ENCODE measurements around the gene ZNF280A.

Gene ZNF280A

DNA sequence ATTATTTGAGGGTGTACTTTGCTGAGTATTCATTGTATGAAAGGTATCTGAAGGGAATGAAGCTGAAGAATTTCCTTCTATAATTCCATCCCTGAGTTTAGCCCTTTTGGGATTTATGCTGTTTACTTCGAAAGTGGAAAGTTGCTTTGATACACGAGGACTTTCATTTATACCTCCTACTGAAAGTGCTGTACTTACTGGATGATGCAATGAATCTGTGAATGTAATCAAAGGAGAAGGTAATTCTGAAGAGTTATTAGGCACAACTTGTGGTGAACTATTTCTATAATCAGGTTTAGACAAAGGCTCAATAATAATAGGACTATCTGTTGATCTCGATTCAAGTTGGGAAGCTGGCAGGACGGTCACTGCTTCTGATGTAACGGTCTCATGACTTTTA, 31.3 kb downstream of the ZNF280A start:
- TF ChIP-seq, protein P1, sequence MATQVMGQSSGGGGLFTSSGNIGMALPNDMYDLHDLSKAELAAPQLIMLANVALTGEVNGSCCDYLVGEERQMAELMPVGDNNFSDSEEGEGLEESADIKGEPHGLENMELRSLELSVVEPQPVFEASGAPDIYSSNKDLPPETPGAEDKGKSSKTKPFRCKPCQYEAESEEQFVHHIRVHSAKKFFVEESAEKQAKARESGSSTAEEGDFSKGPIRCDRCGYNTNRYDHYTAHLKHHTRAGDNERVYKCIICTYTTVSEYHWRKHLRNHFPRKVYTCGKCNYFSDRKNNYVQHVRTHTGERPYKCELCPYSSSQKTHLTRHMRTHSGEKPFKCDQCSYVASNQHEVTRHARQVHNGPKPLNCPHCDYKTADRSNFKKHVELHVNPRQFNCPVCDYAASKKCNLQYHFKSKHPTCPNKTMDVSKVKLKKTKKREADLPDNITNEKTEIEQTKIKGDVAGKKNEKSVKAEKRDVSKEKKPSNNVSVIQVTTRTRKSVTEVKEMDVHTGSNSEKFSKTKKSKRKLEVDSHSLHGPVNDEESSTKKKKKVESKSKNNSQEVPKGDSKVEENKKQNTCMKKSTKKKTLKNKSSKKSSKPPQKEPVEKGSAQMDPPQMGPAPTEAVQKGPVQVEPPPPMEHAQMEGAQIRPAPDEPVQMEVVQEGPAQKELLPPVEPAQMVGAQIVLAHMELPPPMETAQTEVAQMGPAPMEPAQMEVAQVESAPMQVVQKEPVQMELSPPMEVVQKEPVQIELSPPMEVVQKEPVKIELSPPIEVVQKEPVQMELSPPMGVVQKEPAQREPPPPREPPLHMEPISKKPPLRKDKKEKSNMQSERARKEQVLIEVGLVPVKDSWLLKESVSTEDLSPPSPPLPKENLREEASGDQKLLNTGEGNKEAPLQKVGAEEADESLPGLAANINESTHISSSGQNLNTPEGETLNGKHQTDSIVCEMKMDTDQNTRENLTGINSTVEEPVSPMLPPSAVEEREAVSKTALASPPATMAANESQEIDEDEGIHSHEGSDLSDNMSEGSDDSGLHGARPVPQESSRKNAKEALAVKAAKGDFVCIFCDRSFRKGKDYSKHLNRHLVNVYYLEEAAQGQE (IDR thresholded peaks at IDR 0.05; ENCODE audit: low read depth) = no peak
- TF ChIP-seq FOXM1 (IDR thresholded peaks at IDR 0.05; ENCODE audit: borderline replicate concordance, low read depth) = no peak
- TF ChIP-seq CEBPB (IDR thresholded peaks at IDR 0.05) = no peak
- TF ChIP-seq EGR1 (IDR thresholded peaks at IDR 0.05) = no peak
- no peak for TF ChIP-seq YY1 (IDR thresholded peaks at IDR 0.05; ENCODE audit: low read depth)
- TF ChIP-seq CREB1 (IDR thresholded peaks at IDR 0.05; ENCODE audit: low read depth) = no peak
- TF ChIP-seq TCF12 (IDR thresholded peaks at IDR 0.05; ENCODE audit: low read depth) = no peak
- no peak for TF ChIP-seq TEAD4 (IDR thresholded peaks at IDR 0.05)
- no peak for TF ChIP-seq NFIC (IDR thresholded peaks at IDR 0.05)
- no peak for TF ChIP-seq ZBTB7A (IDR thresholded peaks at IDR 0.05; ENCODE audit: low read depth)
- TF ChIP-seq, protein P2, sequence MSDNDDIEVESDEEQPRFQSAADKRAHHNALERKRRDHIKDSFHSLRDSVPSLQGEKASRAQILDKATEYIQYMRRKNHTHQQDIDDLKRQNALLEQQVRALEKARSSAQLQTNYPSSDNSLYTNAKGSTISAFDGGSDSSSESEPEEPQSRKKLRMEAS (IDR thresholded peaks at IDR 0.05) = no peak
- TF ChIP-seq EP300 (IDR thresholded peaks at IDR 0.05; ENCODE audit: borderline replicate concordance) = no peak
- TF ChIP-seq, protein P3, sequence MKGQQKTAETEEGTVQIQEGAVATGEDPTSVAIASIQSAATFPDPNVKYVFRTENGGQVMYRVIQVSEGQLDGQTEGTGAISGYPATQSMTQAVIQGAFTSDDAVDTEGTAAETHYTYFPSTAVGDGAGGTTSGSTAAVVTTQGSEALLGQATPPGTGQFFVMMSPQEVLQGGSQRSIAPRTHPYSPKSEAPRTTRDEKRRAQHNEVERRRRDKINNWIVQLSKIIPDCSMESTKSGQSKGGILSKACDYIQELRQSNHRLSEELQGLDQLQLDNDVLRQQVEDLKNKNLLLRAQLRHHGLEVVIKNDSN (IDR thresholded peaks at IDR 0.05) = no peak
- no peak for TF ChIP-seq RAD21 (IDR thresholded peaks at IDR 0.05; ENCODE audit: low read depth)
- no peak for TF ChIP-seq TAF1 (IDR thresholded peaks at IDR 0.05; ENCODE audit: low read depth)

DNA sequence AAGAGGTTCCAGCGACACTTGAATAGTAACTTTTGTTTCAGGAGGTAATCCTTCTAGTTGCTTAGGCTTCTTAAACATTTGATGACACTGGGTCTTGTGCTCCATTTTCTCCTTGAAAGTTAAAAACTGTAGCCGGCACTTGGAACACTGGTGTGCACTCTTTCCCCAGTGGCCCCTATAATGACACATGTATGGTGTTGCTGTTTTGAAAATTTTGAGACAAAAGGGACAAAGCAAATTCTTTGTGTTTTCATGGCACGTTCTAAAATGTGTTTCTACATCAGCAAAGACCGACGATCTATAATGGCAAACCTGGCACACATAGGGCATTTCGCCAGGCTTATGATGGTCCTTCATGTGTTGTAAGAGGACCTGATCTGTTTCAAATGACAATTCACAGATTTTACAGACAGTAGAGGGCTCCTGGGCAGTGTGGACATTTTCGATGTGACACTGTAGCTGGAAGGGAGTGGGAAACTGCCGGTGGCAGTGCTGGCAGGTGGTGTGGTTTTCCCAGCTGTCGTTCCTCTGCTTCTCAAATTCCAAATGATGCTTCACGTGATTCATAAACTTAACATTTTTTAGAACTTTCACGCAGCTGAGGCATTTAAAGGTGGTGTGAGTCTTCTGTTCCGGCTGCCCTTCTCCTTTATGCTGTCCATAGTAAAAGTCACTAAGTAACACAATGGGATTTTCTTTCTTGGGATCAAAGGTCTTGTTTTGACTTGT, 32.0 kb downstream of the ZNF280A start:
- TF ChIP-seq EP300 (IDR thresholded peaks at IDR 0.05; ENCODE audit: borderline replicate concordance) (no peak), FOXM1 (IDR thresholded peaks at IDR 0.05; ENCODE audit: borderline replicate concordance, low read depth) (no peak), CEBPB (IDR thresholded peaks at IDR 0.05) (no peak), YY1 (IDR thresholded peaks at IDR 0.05; ENCODE audit: low read depth) (no peak), ZBTB7A (IDR thresholded peaks at IDR 0.05; ENCODE audit: low read depth) (no peak), CREB1 (IDR thresholded peaks at IDR 0.05; ENCODE audit: low read depth) (no peak), EGR1 (IDR thresholded peaks at IDR 0.05) (no peak), RAD21 (IDR thresholded peaks at IDR 0.05; ENCODE audit: low read depth) (no peak), NFIC (IDR thresholded peaks at IDR 0.05) (no peak), TAF1 (IDR thresholded peaks at IDR 0.05; ENCODE audit: low read depth) (no peak), TEAD4 (IDR thresholded peaks at IDR 0.05) (no peak)
- TF ChIP-seq, protein P1 (IDR thresholded peaks at IDR 0.05; ENCODE audit: low read depth) = no peak
- TF ChIP-seq, protein P3 (IDR thresholded peaks at IDR 0.05) = no peak
- TF ChIP-seq, protein P2 (IDR thresholded peaks at IDR 0.05) = no peak

DNA sequence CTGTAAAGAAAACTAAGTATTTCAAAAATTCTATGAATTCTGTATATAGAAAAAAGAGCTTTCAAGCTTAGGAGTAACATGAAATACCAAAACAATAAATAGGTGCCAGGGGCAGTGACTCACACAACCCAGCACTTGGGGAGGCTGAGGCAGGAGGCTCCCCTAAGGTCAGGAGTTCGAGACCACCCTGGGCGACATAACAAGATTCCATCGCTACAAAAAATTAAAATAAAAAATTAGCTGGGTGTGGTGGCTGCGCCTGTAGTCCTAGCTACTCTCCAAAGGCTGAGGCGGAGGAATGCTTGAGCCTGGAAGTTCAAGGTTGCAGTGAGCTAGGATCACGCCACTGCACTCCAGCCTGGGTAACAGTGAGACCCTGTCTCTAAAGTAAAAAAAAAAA, 33.0 kb downstream of the ZNF280A start:
- no peak for TF ChIP-seq TCF12 (IDR thresholded peaks at IDR 0.05; ENCODE audit: low read depth)
- no peak for TF ChIP-seq YY1 (IDR thresholded peaks at IDR 0.05; ENCODE audit: low read depth)

DNA sequence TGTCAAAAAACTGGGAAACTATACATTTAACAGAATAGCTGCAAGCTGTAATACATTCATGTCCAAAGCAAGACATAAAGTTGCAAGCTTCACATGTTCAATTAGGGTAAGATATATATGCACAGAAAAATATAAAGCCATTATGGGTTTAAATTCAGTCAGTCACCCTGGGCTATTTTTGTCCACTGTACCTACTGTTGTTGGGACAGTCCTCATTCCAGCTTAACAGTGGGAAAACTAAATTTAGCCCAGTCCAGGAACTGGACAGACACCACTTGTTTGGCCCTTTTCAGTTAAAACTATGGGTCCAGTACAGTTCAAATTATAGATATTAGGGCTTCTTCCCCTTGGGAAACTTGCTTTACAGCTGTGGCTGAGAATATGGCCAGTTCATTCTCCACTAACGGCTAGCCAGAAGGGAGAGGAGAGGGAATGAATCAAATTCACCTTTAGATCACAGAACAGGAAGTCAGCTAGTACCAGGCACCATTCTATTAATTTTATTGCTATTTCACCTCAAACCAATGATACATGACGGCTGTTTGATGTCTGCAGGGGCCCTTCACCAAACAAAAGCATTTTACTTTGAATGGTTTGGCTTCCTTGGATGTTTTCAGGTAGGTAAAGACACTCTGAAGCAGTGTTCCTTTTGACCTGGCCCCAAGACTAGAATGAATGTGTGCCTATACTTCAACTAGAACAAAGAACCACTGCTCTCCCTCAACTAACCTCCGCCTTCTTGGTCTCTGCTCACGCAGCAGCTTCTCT, 33.8 kb downstream of the ZNF280A start:
- no peak for TF ChIP-seq TEAD4 (IDR thresholded peaks at IDR 0.05)
- TF ChIP-seq CREB1 (IDR thresholded peaks at IDR 0.05; ENCODE audit: low read depth) = no peak
- TF ChIP-seq FOXM1 (IDR thresholded peaks at IDR 0.05; ENCODE audit: borderline replicate concordance, low read depth) = no peak
- TF ChIP-seq ZBTB7A (IDR thresholded peaks at IDR 0.05; ENCODE audit: low read depth) = no peak
- TF ChIP-seq EGR1 (IDR thresholded peaks at IDR 0.05) = no peak
- TF ChIP-seq EP300 (IDR thresholded peaks at IDR 0.05; ENCODE audit: borderline replicate concordance) = no peak
- TF ChIP-seq RAD21 (IDR thresholded peaks at IDR 0.05; ENCODE audit: low read depth) = no peak
- no peak for TF ChIP-seq NFIC (IDR thresholded peaks at IDR 0.05)
- TF ChIP-seq, protein P2 (IDR thresholded peaks at IDR 0.05) = no peak

DNA sequence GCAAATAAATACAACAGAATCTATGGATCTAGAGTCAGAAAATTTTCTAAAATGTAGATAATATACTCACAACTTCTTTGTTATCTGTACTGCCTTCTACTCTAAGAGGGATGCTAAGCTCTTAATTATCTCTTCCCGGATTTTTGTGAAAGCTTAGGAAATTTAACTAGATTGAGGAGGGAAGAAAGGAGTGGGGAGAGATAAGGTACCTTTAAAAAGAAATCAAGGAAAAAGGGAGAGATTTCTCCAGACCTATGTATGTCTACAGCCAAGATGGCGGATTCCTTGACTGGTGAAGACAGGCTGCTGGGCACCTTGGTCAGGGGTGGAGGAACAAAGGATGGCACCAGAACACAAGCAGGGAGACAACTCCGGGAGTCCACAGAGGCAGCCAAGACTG, 34.5 kb downstream of the ZNF280A start:
- TF ChIP-seq, protein P3 (IDR thresholded peaks at IDR 0.05) = no peak
- TF ChIP-seq TEAD4 (IDR thresholded peaks at IDR 0.05) = no peak
- no peak for TF ChIP-seq NFIC (IDR thresholded peaks at IDR 0.05)
- TF ChIP-seq, protein P1 (IDR thresholded peaks at IDR 0.05; ENCODE audit: low read depth) = no peak

All from Ishikawa (cell line).